GM18511 (cell line): Measurements from ENCODE around the gene CIDEB.

ENCODE experiments used
- ATAC-seq: cut with Tn5 transposase; IDR thresholded peaks from one replicate; pipeline ENCODE4 v1.9.1; 2021; ENCODE audit warnings: mild to moderate bottlenecking, moderate library complexity; ENCODE audit not compliant: unreplicated experiment

Gene CIDEB

DNA sequence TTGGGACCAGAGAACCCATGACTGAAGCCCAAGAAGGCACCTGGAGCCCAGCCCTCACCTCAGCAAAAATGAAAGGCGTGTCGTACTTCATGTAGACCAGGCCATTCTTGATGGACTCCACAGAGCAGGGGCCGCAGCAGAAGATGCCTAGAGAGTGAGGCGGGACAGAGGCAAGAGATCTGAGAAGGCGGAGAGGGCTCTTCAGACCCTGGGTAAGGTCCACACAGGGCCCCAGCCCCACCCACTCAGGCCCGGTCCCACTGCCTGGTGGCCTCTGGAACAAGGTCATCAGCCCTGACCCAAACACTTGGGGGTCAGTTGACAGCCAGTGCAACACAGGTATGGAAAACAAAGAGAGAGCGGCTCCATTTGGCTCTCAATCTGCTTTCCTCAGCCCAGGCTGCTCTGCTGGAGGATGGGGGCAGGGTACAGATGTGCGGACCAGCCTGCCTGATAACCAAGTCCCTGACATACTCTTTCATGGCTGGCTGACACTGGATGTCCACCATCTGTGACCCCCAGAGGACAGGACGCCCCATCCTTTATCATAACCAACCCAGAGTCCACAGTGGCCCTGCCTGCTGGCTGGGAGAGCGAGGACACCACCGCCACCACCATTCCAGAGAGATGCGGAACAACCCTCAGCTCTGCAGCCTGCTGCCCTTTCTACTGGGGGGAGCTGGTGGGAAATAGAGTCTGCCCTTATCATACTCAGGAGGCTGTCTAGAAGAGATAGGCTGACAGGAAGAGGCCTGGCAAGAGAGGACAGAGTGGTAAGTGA lies 51.7 kb downstream of the CIDEB start:
- no peak for ATAC-seq

DNA sequence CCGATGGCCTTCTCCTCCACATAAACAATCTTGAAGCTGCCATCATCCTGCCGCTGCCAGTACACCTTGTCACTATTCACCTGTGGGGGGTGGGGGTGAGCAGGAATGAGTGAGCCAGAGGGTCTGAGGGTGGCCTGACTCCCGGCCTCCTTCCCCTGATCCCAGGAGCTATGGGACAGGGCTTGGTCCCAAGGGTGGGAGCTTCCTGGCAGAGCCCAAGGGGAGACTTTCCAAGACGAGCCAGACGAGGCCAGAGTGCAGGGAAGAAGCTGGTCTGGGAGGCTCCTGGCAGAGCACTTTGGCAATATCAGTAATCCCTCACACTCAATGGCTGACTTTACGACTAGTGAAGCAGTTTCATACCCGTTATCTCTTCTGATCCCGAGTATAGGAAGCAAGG lies 52.3 kb downstream of the CIDEB start:
- ATAC-seq: no peak
